Thymus (tissue), 11 donors: Measurements from ENCODE around the gene MAJIN. TPM values are rescaled to one million over a fixed set of nuclear protein-coding genes. Genes with fewer than 3 reads are reported as not detected.
"Not testable (repeated sequence)": the region's sequence is repeated elsewhere in the genome, so short reads cannot be mapped to it uniquely, and the experiment has no call there.

ENCODE experiments used
- DNase-seq, 9 donors: peaks; one replicate each; pipeline ENCODE4 v3.0.0-alpha.2; 2013; ENCODE audit warnings: low spot score in 9 of 9, low read depth in 6 of 9, missing footprints in 1 of 9
- H3K27ac ChIP-seq, 2 donors: one replicate each; pipeline ENCODE4 v1.5.1; 2013; ENCODE audit warnings: control low read depth in 1 of 2, low read depth in 1 of 2, low read length in 1 of 2, mild to moderate bottlenecking in 1 of 2, moderate library complexity in 1 of 2
- H3K27me3 ChIP-seq, 2 donors: one replicate each; pipeline ENCODE4 v1.5.1; 2013; ENCODE audit warnings: low read length in 1 of 2; ENCODE audit not compliant: control insufficient read depth in 2 of 2, insufficient read depth in 1 of 2
- H3K36me3 ChIP-seq, 2 donors: one replicate each; pipeline ENCODE4 v1.5.1; 2013; ENCODE audit warnings: low read length in 1 of 2, mild to moderate bottlenecking in 1 of 2, moderate library complexity in 1 of 2; ENCODE audit not compliant: control insufficient read depth in 2 of 2, insufficient read depth in 2 of 2
- H3K4me1 ChIP-seq, 2 donors: one replicate each; pipeline ENCODE4 v1.5.1; 2013; ENCODE audit warnings: low read length in 2 of 2; ENCODE audit not compliant: control insufficient read depth in 2 of 2, insufficient read depth in 2 of 2
- H3K4me3 ChIP-seq, 2 donors: one replicate each; pipeline ENCODE4 v1.5.1; 2013; ENCODE audit warnings: low read length in 2 of 2, control low read depth in 1 of 2, mild to moderate bottlenecking in 1 of 2
- H3K9me3 ChIP-seq, 2 donors: one replicate each; pipeline ENCODE4 v1.5.1; 2013; ENCODE audit warnings: low read length in 1 of 2, mild to moderate bottlenecking in 1 of 2; ENCODE audit not compliant: control insufficient read depth in 2 of 2, insufficient read depth in 1 of 2
- whole genome bisulfite sequencing: extraction: QIAGEN DNeasy Blood & Tissue Kit; methylation state at CpG from one replicate; pipeline ENCODE4 v1.1.7; 2013; 5-methylcytosine and 5-hydroxymethylcytosine counted together
- polyA plus RNA-seq: library from polyadenylated mRNA; stranded (reverse); fragments of 200-250 nt; gene quantifications from one replicate; pipeline ENCODE4 v1.2.3, GENCODE V29; 2013
- total RNA-seq: library from RNA; stranded (reverse); fragments of 120-200 nt; gene quantifications from one replicate; pipeline ENCODE4 v1.2.4, GENCODE V29; 2013
- donor health status: healthy.

Gene MAJIN
- total and polyA plus RNA-seq, 2 donors, result 0.14 to 0.50 TPM

DNA sequence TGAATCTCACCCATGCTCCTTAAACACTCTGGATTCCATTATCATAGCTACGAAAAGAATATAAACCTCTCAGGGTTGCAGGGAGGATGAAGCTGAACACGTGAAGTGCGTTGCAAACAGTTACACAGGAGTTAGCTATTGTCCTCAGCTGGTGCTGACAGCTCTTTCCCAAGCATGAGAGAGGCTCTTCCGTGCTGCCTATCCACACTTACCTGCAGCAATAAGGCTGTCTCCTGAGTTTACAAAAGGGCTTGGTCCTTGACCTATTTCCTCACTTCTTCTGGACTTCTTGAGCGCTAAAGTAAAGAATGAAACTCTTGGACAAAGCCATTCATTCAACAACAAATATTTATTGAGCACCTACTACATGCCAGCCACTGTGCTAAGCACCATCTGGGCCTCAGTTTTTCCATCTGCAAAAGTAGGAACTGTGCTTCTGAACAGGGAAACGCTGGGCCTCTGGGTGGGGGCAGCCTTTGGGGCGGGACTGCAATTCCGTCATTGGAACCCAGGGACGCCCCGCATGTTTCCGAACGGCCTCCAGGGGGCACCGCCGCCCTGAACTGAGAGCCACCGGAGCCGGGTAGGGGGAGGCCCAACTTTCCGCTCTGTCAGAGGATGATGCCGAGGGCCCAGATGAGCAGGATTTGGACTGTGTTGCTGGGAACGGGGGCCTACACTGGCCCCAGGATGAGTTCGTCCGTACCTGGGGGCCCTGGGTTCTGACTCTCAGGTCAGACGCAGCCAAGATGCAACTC is 41.4 kb upstream of the MAJIN start:
- Histone ChIP-seq H3K4me3 (peak overlapping the region; percentile 54 to 59), H3K27me3 (no peaks in the 10 kb centered on the region), H3K4me1 (peaks cover 8 to 21% of the 10 kb centered on the region in 2 donors), H3K27ac (peak overlapping the region; percentile 98 to 99), H3K36me3 (peaks cover 2 to 10% of the 10 kb centered on the region in 2 donors), H3K9me3 (peaks cover 0 to 2% of the 10 kb centered on the region in 2 donors)
- 19% methylated on average over 22 of the region's 22 CpGs for WGBS
- peak in 7 of 9 donors; percentile 76 to 95 (median 89) for DNase-seq

DNA sequence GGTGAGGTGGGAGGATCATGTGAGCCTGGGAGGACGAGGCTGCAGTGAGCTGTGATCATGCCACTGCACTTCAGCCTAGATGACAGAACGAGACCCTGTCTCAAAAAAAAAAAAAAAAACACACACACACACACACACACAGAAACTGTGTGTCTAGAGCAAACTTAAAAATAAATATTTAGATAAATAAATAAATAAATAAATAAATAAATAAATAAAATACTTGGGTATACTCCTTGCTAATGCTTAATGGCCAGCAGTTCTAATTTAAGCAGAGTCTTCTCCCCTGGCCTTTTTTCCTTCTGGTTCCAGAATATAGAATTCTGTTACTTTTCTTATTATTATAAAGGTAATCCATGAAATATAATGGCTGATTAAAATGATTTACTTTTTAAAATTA is 37.0 kb upstream of the MAJIN start:
- no peak for DNase-seq
- 95% methylated on average over 2 of the region's 2 CpGs for WGBS
- no peaks in the 10 kb centered on the region for H3K9me3 ChIP-seq
- H3K4me3 ChIP-seq, result no peak overlapping the region
- no peak overlapping the region for H3K27ac ChIP-seq
- H3K4me1 ChIP-seq, result peaks cover 3 to 10% of the 10 kb centered on the region in 2 donors
- H3K27me3 ChIP-seq, result no peaks in the 10 kb centered on the region
- no peaks in the 10 kb centered on the region for H3K36me3 ChIP-seq

DNA sequence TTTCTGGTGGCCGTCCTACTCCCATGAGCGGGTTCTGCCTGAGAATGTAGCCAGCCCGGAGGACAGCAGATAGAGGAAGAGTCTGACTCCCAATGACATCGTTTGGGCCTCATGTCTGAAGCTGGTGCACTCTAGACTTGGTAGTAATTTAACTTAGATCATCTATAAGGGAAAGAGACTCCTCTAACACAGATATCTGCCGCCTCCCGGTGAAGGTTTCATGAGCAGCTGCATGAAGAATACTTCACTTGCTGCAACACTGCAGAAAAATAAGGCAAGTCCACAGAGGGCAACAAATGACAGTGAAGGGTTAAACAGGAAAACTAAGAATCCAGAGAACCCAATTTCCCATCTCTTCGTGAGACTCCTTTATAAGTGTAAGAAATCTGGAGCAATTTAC is 36.1 kb upstream of the MAJIN start:
- Histone ChIP-seq H3K9me3 (no peaks in the 10 kb centered on the region), H3K27ac (no peak overlapping the region), H3K4me3 (no peak overlapping the region), H3K4me1 (peaks cover under 1 to 3% of the 10 kb centered on the region in 2 donors), H3K27me3 (no peaks in the 10 kb centered on the region), H3K36me3 (no peaks in the 10 kb centered on the region)
- WGBS, result 94% methylated on average over 7 of the region's 7 CpGs
- DNase-seq, result no peak

DNA sequence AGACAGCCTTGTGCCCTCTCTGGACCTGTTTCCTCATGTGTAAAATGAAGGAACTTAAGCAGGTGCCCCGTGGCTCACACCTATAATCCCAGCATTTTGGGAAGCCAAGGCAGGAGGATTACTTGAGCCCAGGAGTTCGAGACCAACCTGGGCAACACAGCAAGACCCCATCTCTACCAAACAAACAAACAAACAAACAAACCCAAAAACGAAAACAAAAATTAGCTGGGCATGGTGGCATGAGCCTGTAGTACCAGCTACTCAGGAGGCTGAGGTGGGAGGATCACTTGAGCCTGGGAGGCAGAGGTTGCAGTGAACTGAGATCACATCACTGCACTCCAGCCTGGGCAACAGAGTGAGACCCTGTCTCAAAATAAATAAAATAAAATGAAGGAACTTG is 32.1 kb upstream of the MAJIN start:
- WGBS, result 84% methylated on average over 3 of the region's 3 CpGs
- H3K27me3 ChIP-seq, DNase-seq, H3K9me3 ChIP-seq, H3K4me1 ChIP-seq, H3K4me3 ChIP-seq, H3K27ac ChIP-seq, H3K36me3 ChIP-seq: not testable (repeated sequence)

DNA sequence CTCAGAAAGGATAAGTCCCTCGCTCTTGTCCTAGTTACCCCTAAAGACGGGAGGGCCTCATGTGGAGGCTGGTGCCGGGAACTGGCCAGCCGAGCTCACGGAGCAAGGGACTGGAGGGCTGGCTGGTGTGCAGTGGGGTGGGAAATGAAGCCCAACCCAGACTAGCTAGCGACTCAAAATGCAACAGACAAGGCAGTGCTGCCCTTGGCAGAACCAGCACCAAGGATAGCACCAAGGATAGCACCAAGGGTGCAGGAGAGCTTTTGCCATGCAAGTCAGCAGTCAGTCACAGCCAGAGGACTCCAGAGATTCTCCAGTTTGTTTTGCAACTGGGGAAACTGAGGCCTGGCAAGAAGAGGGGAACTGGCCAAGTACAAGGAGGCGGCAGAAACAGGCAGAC is 31.4 kb upstream of the MAJIN start:
- no peak overlapping the region for H3K4me3 ChIP-seq
- H3K4me1 ChIP-seq, result no peaks in the 10 kb centered on the region
- no peaks in the 10 kb centered on the region for H3K27me3 ChIP-seq
- no peak for DNase-seq
- no peaks in the 10 kb centered on the region for H3K9me3 ChIP-seq
- no peaks in the 10 kb centered on the region for H3K36me3 ChIP-seq
- H3K27ac ChIP-seq, result no peak overlapping the region
- 95% methylated on average over 7 of the region's 7 CpGs for WGBS

DNA sequence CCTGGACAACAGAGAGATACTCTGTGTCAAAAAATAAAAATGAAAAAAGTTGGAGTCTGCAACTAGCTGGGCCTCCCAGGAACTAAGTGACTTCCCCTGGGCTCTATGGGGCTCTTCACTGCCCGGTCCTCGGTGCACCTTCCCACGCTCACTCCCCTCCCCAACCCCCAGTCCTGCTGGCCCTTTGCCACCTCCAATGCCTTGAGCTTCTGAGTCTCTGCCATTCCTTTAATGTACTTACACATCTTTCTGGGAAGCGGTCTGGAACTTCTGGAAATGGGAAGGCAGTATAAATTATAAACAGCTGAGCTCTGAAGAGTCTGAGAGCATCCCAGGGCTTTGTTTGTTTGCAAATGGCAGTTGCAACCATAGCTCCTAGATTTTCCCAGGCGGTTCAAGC is 30.8 kb upstream of the MAJIN start:
- Histone ChIP-seq H3K36me3 (no peaks in the 10 kb centered on the region), H3K27me3 (no peaks in the 10 kb centered on the region), H3K9me3 (no peaks in the 10 kb centered on the region), H3K4me1 (no peaks in the 10 kb centered on the region), H3K27ac (no peak overlapping the region), H3K4me3 (no peak overlapping the region)
- no peak for DNase-seq
- 91% methylated on average over 5 of the region's 5 CpGs for WGBS

DNA sequence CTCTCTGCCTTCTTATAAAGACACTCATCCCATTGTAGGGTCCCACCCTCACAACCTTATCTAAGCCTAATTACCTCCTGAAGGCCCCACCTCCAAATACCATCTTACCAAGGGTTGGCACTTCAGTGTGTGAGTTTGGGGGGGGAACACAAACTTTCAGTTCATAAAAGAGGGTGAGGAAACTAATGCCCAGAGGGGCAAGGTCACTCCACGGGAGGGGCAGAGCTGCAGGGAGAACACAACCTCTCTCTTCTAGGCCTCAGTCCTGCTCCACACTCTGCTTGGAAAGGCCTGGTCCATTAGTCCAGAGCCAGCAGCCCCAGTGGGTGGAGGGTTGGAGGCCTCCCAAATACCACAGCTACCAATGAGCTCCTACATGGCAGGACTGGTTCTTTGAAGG is 27.6 kb upstream of the MAJIN start:
- H3K4me3 ChIP-seq, result no peak overlapping the region

DNA sequence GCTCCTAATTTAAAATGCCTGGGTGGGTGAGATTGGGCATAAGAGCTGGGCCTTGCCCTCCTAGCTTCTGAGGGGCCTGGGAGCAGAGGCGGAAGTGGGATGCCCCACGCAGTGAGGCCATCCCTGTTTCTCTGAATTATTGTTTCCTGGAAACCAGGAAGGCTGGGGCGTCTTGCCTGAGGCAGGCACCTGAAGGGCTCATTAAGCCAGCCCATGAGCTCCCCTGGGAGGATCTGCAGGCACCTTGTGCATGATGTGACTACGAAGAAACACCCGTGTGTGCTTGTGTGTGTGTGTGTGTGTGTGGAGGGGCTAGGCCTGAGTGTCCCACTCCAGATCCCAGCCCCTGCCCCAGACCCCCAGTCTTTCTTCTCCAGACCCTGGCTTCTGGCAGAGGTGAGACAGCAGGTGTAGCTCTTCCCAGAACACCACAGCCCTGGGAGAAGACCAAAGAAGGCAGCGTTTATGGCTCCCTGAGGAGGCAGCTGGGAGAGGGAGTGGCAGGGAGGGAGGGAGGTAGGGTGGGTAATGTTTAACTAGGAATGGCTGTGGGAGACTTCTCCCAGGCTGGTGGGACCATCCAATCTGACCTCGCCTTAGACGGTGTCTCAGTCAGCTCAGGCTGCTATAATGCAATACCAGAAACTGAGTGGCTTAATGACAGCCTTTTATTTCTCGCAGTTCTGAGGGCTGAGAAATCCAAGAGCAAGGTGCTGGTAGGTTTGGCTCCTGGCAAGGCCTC is 27.0 kb upstream of the MAJIN start:
- no peak for DNase-seq
- Histone ChIP-seq H3K4me3 (no peak overlapping the region), H3K9me3 (no peaks in the 10 kb centered on the region), H3K27ac (no peak overlapping the region), H3K36me3 (no peaks in the 10 kb centered on the region), H3K4me1 (no peaks in the 10 kb centered on the region), H3K27me3 (peaks cover 0 to 7% of the 10 kb centered on the region in 2 donors)
- 77% methylated on average over 9 of the region's 9 CpGs for WGBS

More for the DNA sequence above, 27.6 kb upstream of the MAJIN start:
- H3K4me1 ChIP-seq, result no peaks in the 10 kb centered on the region
- no peak for DNase-seq
- 91% methylated on average over 1 of the region's 1 CpG for WGBS
- H3K9me3 ChIP-seq, result no peaks in the 10 kb centered on the region
- H3K27ac ChIP-seq, result no peak overlapping the region
- no peaks in the 10 kb centered on the region for H3K36me3 ChIP-seq
- H3K27me3 ChIP-seq, result peaks cover 0 to 7% of the 10 kb centered on the region in 2 donors

DNA sequence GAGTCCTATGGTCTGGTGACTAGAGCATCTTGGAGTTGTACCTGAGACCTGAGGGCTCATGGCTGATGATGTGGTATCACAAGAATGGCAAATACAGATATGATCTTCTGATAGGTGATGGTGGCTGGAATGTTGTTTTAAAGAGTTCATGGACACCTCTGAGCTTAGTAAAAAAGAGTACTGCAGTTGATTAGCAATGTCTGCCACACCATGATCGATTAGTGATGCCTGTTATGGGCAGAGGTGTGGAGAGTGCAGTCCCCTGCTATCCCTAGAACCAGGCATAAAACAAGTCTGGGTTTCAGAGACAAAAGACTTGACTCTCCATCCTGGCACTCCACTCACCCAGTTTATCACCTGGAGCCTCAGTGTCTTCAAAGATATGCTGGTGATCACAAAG is 26.2 kb upstream of the MAJIN start:
- H3K27me3 ChIP-seq, result peaks cover 0 to 7% of the 10 kb centered on the region in 2 donors
- no peak overlapping the region for H3K27ac ChIP-seq
- no peaks in the 10 kb centered on the region for H3K9me3 ChIP-seq
- 91% methylated on average over 1 of the region's 1 CpG for WGBS
- no peaks in the 10 kb centered on the region for H3K36me3 ChIP-seq
- H3K4me3 ChIP-seq, result no peak overlapping the region
- no peak for DNase-seq
- no peaks in the 10 kb centered on the region for H3K4me1 ChIP-seq
